GM13977 (cell line): ENCODE data around the gene TTC9C.

Experiments
- DNase-seq: peaks from one replicate; pipeline ENCODE4 v3.0.0; 2012; ENCODE audit warnings: low spot score
- in situ Hi-C: fragments of 300-500 bp; cut with MboI; formaldehyde crosslinking; loops from one replicate; pipeline ENCODE4 v1.12.0; 2022; ENCODE audit warnings: low sequenced_read_pairs, low pct_unique_long_range_greater_than_20kb, mixed read lengths, inconsistent platforms; ENCODE audit not compliant: unreplicated experiment
- TF ChIP-seq, protein P1 (sequence below): IDR thresholded peaks from 2 replicates; pipeline ENCODE4 v1.5.1; 2012; ENCODE audit warnings: mild to moderate bottlenecking, control low read depth; ENCODE audit not compliant: insufficient read depth; ENCODE audit errors: extremely low read depth, missing control alignments

The TTC9C gene

DNA sequence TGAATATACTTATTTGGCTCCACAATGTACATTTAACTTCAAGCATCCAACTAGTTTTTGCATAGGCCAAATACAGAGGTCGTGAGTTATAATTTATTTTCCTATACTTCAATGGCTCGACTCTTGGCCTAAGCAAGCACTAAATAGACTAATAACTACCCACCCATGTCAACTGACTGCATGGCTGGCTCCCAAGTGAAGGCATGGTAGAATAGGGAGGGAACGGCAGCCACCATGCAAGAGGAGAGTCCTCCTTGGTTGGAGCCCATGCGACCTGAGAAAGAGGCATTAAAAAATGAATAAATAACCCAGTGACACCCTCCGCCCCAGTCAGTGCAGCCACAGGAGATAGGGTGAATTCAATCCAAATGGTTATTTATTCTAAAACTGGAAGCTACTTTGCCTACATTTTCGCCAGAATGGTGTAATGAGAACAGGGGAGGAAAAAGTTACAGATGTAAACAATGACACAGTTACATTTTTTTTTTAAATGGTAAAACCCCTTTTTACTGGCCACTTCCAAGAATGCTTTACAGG lies 15.9 kb upstream of the TTC9C start:
- in situ Hi-C loops = no loop called here
- no peak for DNase-seq
- TF ChIP-seq, protein P1, sequence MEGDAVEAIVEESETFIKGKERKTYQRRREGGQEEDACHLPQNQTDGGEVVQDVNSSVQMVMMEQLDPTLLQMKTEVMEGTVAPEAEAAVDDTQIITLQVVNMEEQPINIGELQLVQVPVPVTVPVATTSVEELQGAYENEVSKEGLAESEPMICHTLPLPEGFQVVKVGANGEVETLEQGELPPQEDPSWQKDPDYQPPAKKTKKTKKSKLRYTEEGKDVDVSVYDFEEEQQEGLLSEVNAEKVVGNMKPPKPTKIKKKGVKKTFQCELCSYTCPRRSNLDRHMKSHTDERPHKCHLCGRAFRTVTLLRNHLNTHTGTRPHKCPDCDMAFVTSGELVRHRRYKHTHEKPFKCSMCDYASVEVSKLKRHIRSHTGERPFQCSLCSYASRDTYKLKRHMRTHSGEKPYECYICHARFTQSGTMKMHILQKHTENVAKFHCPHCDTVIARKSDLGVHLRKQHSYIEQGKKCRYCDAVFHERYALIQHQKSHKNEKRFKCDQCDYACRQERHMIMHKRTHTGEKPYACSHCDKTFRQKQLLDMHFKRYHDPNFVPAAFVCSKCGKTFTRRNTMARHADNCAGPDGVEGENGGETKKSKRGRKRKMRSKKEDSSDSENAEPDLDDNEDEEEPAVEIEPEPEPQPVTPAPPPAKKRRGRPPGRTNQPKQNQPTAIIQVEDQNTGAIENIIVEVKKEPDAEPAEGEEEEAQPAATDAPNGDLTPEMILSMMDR = no peak

DNA sequence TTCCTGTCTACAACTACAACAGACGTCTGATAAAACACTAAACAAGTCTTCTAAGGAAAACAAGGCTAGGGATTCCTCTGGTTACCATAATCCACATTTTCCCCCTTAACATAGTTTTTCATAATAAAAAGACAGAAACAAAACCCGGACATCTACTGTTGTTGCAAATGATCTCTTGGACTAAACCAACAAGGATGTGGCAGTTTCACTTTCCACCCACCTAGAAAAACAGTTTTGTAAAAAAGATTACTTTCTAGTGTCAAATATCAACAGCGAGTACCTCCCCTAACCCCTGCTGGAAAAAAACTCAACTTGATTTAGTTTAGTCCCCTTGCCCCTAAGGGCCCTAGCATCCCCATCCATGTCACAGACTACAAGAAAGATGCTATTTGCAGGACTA lies 15.4 kb upstream of the TTC9C start:
- TF ChIP-seq, protein P1 = no peak
- in situ Hi-C loops = no loop called here
- no peak for DNase-seq

DNA sequence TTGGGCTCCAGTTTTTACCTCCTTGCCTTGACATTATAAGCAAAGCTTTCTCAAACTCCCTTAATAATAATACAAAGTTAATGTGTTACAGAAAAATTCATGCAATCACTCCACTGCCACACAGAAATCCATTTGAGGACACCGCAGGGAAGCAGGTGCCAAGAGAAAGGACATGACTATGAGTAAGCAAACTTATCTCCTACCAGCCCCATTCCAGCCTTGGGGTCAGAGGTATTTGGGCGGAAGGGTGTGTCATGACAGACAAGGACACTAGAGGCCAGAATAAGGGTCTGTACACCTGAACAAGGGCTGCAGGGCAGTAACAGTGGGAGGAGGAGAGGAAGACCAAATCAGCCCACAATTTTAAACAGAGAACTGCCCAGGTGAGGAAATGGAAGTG lies 14.9 kb upstream of the TTC9C start:
- DNase-seq = no peak
- TF ChIP-seq, protein P1 = no peak
- in situ Hi-C loops = no loop called here

DNA sequence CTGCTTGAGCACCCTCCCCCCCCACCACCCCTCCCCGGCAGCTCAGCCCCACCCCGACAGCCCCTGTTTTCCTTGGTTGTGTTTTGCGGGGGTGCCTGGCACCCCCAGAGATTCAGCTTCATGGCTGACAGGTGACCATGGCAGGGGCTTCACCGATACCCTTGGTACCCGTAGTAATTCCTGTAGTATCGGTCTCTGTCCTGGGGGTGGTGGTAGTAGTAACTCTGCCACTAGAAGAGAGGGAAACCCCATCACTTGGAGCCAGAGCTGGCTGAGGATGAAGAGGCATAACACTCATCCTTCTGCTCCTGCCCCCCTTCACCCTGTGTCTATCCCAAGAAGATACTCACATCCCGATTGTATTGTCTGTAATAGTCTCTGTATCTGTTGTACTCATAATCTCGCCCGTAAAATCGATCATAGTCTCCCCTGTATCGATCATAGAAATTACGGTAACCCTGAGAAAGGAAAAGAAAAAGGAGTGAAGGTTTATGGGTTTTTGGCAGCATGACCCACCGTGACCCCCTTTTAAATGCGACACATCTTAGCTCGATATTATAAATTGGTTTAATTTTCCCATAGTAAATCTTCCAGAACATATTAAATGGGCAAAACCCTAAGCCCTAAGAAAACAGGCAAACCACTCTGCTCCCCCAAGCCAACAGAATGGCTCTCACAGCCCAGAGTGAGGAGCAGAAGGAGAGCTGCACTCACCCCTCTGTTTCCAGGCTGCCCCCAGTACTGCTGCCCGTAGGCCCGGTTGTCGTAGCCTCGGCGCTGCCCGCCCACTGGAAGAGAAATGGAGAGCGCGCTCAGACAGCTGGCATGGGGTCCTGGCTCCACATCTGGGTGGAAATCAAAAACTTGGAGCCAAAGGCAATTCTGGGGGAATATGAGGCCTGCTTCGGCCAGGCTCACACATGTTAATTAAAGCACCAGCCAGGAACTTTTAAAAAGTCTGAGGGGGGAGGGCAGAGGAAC lies 12.8 kb upstream of the TTC9C start:
- in situ Hi-C loops = no loop called here
- no peak for DNase-seq
- TF ChIP-seq, protein P1 = no peak

DNA sequence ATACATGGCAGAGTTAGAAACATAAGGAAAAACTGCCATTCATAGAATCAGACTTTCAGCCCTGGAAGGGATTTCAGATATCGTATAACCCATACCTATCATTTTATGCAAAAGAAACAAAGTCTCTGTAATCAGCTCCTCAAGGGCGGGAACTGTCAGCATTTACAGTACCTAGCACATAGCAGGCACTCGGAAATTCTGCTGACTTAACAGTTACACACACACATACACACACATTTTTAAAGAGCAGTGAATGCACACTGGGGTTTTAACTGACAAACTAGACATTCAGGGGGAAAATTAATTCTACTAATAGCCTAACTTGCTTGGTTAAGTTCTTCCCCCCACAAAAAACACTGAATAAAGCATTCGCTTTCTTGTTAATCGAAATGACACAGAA lies 12.1 kb upstream of the TTC9C start:
- TF ChIP-seq, protein P1 = no peak
- no peak for DNase-seq
- in situ Hi-C loops = no loop called here

DNA sequence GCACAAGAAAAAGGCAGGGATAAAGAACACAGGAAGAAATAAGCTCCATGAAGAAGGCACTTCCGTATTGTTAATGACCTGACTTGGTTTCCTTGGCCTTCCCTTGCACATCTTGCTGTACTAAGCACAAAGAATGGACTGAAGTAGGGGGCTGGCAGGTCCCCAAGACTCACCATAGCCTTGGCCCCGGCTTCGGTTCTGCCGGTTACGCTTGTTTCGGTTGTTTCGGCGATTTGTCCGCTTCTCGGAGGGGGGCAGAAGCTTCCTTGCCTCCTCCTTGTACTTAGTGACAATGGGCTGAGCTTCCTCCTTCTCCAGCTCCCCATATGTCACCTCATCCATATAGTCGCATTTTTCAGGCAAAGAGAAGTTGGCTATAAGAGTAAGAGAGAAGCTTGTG lies 11.5 kb upstream of the TTC9C start:
- no peak for DNase-seq
- TF ChIP-seq, protein P1 = no peak
- in situ Hi-C loops = no loop called here
